DND-41 (cell line): Measurements from ENCODE around the gene FEM1B.

ENCODE experiments used
- ATAC-seq: fragments of 200-7000 bp; cut with Tn5 transposase; 3 replicates; pipeline ENCODE4 v1.9.1; 2021; ENCODE audit warnings: low read depth; ENCODE audit not compliant: insufficient read depth
- DNase-seq: peaks from one replicate; pipeline ENCODE4 v3.0.0-alpha.2; 2020
- H2AFZ ChIP-seq: 2 replicates; pipeline ENCODE4 v1.6.0; 2012; ENCODE audit warnings: low read depth, low read length
- H3K27ac ChIP-seq: 2 replicates; pipeline ENCODE4 v1.5.1; 2012; ENCODE audit warnings: low read length, inconsistent platforms
- H3K27me3 ChIP-seq: fragments of 200-600 bp; sonication (generic); 2 replicates; pipeline ENCODE4 v1.6.0; 2012; ENCODE audit warnings: low read length, mild to moderate bottlenecking, inconsistent platforms; ENCODE audit not compliant: insufficient read depth, poor library complexity
- H3K36me3 ChIP-seq: 2 replicates; pipeline ENCODE4 v1.5.1; 2012; ENCODE audit warnings: low read length, inconsistent platforms; ENCODE audit not compliant: insufficient read depth
- H3K4me1 ChIP-seq: 2 replicates; pipeline ENCODE4 v1.5.1; 2012; ENCODE audit warnings: mild to moderate bottlenecking, low read length; ENCODE audit not compliant: insufficient read depth
- H3K4me2 ChIP-seq: 2 replicates; pipeline ENCODE4 v1.6.0; 2012; ENCODE audit warnings: mild to moderate bottlenecking, moderate library complexity, low read length, inconsistent platforms; ENCODE audit not compliant: insufficient read depth
- H3K4me3 ChIP-seq, 2 experiments: fragments of 200-600 bp in 1 of 2; shearing (Covaris generic) in 1 of 2; 2 replicates each; pipeline ENCODE4 v1.5.1; 2012 to 2016; ENCODE audit warnings: inconsistent platforms in 2 of 2, low read length in 2 of 2, mild to moderate bottlenecking in 2 of 2, low read depth in 1 of 2, moderate library complexity in 1 of 2
- H3K79me2 ChIP-seq: 2 replicates; pipeline ENCODE4 v1.6.0; 2012; ENCODE audit warnings: low read length, inconsistent platforms; ENCODE audit not compliant: insufficient read depth
- H3K9ac ChIP-seq: 2 replicates; pipeline ENCODE4 v1.6.0; 2012; ENCODE audit warnings: low read depth, mild to moderate bottlenecking, inconsistent platforms, low read length, moderate library complexity
- H3K9me3 ChIP-seq: 2 replicates; pipeline ENCODE4 v1.5.1; 2012; ENCODE audit warnings: low read length, moderate library complexity, mild to moderate bottlenecking, inconsistent platforms; ENCODE audit not compliant: insufficient read depth, severe bottlenecking
- H4K20me1 ChIP-seq: 2 replicates; pipeline ENCODE4 v1.6.0; 2012; ENCODE audit warnings: low read length; ENCODE audit not compliant: insufficient read depth
- EZH2 ChIP-seq: IDR thresholded peaks from 3 replicates; pipeline ENCODE4 v1.6.1; 2012; ENCODE audit warnings: borderline replicate concordance, low read depth, mild to moderate bottlenecking, moderate library complexity, low read length, inconsistent platforms; ENCODE audit not compliant: severe bottlenecking
- TF ChIP-seq, protein P1 (sequence below): IDR thresholded peaks from 2 replicates; pipeline ENCODE4 v1.5.1; 2012; ENCODE audit warnings: borderline replicate concordance, low read length, moderate library complexity, mild to moderate bottlenecking; ENCODE audit not compliant: poor library complexity, severe bottlenecking; ENCODE audit errors: extremely low read depth

FEM1B gene

DNA sequence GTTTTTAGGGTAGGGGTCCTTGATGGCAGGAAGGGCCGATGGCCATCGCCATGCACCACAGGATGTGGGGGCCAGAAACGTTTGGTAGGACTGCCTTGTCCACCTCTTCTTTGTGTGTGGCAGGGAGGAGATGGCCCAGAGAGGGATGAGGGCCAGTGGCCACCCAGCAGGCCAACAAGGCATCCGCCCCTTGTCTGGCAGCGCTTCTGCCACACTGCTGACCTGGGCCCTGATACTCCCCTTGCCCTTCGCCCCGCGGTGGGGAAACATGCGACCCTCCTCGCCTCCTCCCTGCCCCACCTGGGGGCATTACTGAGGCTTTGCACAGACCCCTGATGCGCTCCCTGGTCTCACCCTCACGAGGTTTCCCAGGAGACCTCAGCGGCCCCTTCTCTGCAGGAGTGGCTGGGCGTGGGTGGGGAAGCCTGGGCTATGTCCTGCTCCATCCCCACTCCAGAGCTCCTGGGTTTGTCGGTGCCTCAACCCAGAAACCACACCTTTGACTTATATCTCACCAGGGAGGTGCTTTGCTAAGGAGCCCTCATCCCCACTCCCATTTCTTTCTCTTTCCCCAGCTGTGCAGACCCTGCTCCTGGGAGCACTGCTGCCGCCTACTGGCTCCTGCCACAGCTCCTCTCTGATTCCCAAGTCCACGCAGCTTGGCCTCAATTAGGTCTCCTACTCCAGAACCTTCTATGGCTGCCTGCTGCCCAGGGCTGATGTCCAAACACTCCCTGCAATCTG, 38.7 kb downstream of the FEM1B start:
- H3K27me3 ChIP-seq, result no peaks in the 10 kb centered on the region

DNA sequence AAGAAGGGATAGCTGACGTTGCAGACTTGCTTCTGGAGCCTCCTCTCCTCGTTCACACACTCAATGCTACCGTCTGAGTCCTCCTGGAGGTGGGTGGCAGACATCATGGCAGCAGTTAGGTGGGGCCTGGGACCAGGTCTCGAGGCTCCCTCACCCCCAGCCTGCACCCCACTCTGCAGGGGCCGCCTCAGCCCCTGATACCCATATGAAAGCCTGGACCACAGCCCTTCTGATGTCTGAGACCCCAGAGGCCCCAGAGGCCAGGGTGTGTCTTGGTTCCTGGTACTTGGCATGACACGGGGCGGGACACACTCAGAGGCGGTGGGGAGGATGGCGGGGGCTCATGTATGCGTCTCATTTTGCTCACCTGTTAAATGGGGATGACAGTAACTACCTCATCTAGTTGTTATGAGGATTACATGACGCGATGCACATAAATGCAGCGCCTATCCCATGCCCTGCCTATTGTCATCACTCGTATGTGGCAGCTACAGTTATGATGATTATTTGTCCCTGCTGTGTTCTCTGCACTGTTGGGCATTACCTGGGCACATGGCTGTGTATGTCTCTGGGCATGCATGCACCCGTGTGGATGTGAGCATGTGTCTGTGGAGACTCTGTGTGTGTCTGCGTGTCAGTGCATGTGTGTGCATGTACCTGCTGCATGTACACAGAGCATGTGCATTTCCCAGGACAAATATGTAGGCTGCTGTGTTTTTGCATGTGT, 39.9 kb downstream of the FEM1B start:
- no peaks in the 10 kb centered on the region for H3K79me2 ChIP-seq
- TF ChIP-seq EZH2, result no peak
- TF ChIP-seq, protein P1, sequence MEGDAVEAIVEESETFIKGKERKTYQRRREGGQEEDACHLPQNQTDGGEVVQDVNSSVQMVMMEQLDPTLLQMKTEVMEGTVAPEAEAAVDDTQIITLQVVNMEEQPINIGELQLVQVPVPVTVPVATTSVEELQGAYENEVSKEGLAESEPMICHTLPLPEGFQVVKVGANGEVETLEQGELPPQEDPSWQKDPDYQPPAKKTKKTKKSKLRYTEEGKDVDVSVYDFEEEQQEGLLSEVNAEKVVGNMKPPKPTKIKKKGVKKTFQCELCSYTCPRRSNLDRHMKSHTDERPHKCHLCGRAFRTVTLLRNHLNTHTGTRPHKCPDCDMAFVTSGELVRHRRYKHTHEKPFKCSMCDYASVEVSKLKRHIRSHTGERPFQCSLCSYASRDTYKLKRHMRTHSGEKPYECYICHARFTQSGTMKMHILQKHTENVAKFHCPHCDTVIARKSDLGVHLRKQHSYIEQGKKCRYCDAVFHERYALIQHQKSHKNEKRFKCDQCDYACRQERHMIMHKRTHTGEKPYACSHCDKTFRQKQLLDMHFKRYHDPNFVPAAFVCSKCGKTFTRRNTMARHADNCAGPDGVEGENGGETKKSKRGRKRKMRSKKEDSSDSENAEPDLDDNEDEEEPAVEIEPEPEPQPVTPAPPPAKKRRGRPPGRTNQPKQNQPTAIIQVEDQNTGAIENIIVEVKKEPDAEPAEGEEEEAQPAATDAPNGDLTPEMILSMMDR, result no peak
- H3K27me3 ChIP-seq, result no peaks in the 10 kb centered on the region
- no peak overlapping the region for H2AFZ ChIP-seq
- H4K20me1 ChIP-seq, result no peaks in the 10 kb centered on the region
- H3K9me3 ChIP-seq, result no peaks in the 10 kb centered on the region
- no peaks in the 10 kb centered on the region for H3K36me3 ChIP-seq
- no peak for ATAC-seq
- no peak overlapping the region for H3K4me2 ChIP-seq
- no peak overlapping the region for H3K27ac ChIP-seq
- no peak overlapping the region for H3K9ac ChIP-seq
- no peak for DNase-seq
- no peaks in the 10 kb centered on the region for H3K4me1 ChIP-seq
- no peak overlapping the region for H3K4me3 ChIP-seq

More for the DNA sequence above, 38.7 kb downstream of the FEM1B start:
- no peaks in the 10 kb centered on the region for H3K9me3 ChIP-seq
- no peak overlapping the region for H2AFZ ChIP-seq
- H3K79me2 ChIP-seq, result no peaks in the 10 kb centered on the region
- H3K4me3 ChIP-seq, result no peak overlapping the region
- H3K27ac ChIP-seq, result no peak overlapping the region
- TF ChIP-seq EZH2, result no peak
- TF ChIP-seq, protein P1, result peak; percentile 47
- no peaks in the 10 kb centered on the region for H4K20me1 ChIP-seq
- no peaks in the 10 kb centered on the region for H3K4me1 ChIP-seq
- H3K9ac ChIP-seq, result no peak overlapping the region
- H3K36me3 ChIP-seq, result no peaks in the 10 kb centered on the region
- DNase-seq (no peak), ATAC-seq (no peak)
- H3K4me2 ChIP-seq, result no peak overlapping the region

DNA sequence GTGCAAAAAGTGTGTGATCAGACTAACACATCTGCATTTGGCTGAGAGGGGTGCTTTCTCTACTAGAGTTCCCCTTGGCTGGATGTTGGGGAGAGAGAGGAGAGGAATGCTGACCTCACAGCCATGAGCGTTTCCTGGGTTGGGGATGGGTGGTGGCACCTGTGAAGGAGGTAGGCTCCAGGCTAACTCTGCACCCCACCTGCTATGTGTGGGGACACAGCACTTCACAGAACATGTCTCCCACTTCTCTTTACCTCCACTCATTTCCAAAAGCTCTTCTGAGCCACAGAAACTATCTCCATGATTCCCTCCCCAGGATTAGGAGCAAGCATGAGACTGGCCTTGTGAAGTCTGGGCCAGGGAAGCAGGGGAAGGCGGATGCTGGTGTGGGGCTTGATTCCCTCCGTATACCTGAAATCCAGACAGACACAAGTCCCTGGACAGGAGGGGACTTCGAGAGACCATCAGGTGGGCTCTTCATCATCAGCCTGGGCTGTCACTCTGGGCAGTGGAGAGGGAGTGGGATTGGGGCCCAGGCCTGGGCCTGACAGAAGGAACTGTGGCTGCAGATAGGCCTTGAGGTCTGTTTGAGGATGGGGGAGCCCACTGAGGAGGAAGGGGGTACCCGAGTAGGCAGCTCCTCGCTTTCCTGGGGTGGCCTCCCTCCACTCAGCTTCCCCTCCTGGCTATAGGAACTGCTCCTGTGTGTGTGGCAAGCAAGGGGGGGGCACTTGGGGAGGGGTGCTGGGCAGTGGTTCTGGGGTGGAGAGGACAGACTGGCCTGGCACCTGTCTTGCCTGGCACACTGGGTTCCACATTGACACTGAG, 40.7 kb downstream of the FEM1B start:
- H3K9me3 ChIP-seq, result no peaks in the 10 kb centered on the region
- no peak overlapping the region for H3K4me2 ChIP-seq
- DNase-seq (no peak), ATAC-seq (no peak)
- TF ChIP-seq, protein P1, result no peak
- TF ChIP-seq EZH2, result no peak
- H3K4me1 ChIP-seq, result no peaks in the 10 kb centered on the region
- no peak overlapping the region for H3K27ac ChIP-seq
- no peak overlapping the region for H2AFZ ChIP-seq
- H3K27me3 ChIP-seq, result no peaks in the 10 kb centered on the region
- H3K79me2 ChIP-seq, result no peaks in the 10 kb centered on the region
- no peaks in the 10 kb centered on the region for H4K20me1 ChIP-seq
- no peaks in the 10 kb centered on the region for H3K36me3 ChIP-seq
- no peak overlapping the region for H3K9ac ChIP-seq
- H3K4me3 ChIP-seq, result no peak overlapping the region
